ENCODE results near the gene CCDC201.

The CCDC201 gene

GRCh38 chr7:45884136-45884535 lies 11.3 kb upstream of the CCDC201 start:
- TF ChIP-seq FOXP2 (optimal IDR thresholded peaks at IDR 0.05; ENCODE audit: control extremely low read depth, extremely low read length, insufficient read depth) (no peak), POLR2AphosphoS5 (IDR thresholded peaks at IDR 0.05; ENCODE audit: borderline replicate concordance, low read depth, low read length) (no peak), EZH2 (IDR thresholded peaks at IDR 0.05) (no peak)
- Histone ChIP-seq H3K9ac (ENCODE audit: insufficient read length) (no peak overlapping the region), H3K36me3 (ENCODE audit: insufficient read depth, low read length) (no peaks in the 10 kb centered on the region), H3K4me3 (no peak overlapping the region), H3K27ac (no peak overlapping the region), H3K9me3 (ENCODE audit: low read depth, low read length) (no peaks in the 10 kb centered on the region)
- DNase-seq (ENCODE audit: low read depth, low spot score): no peak

DNA sequence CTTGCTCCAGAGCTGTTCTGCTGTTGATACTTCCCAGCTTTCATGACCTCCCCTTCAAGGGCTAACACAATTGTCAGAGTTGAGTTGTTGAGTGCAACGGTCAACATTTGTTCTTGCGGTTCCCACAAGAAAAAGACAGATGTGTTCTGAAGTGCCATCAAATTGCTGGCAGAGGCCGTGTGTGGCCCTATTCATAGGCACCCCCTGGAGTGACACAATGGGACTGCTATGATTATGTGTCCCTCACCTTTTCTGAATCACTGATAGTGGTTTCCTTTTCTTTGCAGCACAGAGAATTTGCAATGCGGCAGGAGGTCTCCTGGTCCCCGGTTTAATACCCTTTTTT lies 9.6 kb upstream of the CCDC201 start:
- no peak for DNase-seq (ENCODE audit: low read depth, low spot score)
- no peak overlapping the region for H3K9ac ChIP-seq (ENCODE audit: insufficient read length)
- H3K36me3 ChIP-seq (ENCODE audit: insufficient read depth, low read length): no peaks in the 10 kb centered on the region
- no peak overlapping the region for H3K27ac ChIP-seq
- no peak for TF ChIP-seq EZH2 (IDR thresholded peaks at IDR 0.05)
- TF ChIP-seq POLR2AphosphoS5 (IDR thresholded peaks at IDR 0.05; ENCODE audit: borderline replicate concordance, low read depth, low read length): no peak
- no peak for TF ChIP-seq FOXP2 (optimal IDR thresholded peaks at IDR 0.05; ENCODE audit: control extremely low read depth, extremely low read length, insufficient read depth)
- H3K4me3 ChIP-seq: no peak overlapping the region
- no peaks in the 10 kb centered on the region for H3K9me3 ChIP-seq (ENCODE audit: low read depth, low read length)

DNA sequence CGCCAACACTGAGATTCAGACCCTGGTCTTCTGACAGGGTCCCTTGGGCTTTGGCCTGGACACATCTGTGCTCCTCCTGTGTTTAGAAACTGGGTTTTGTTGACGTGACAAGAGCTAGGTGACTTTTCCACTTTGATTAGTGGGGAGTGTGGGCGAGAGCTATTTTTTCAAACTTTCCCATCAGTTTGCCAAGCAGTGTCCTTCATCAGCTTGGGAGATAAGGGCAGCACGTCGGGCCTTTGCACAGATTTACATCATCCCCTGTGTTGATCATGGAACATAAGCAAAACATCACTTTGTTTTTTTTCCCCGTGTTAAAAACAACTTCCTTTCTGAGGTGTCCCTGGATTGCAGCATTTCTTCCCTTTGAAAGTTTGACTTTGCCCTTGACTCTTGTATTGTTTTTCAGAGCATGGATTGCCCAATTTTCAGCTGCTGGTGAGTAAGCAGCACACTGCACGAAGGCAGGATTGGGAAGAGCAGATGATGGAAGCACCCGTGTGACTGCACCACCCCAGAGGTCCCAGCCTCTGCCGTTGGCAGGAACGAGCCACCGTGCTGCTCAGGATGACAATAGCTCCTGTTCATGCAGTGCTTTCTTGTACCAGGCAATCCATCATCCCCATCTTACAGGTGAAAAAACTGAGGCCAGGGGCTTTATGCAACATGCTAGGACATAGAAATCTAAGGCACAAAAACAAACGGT lies 9.0 kb upstream of the CCDC201 start:
- Histone ChIP-seq H3K4me3 (no peak overlapping the region), H3K27ac (no peak overlapping the region), H3K9ac (ENCODE audit: insufficient read length) (no peak overlapping the region), H3K9me3 (ENCODE audit: low read depth, low read length) (no peaks in the 10 kb centered on the region), H3K36me3 (ENCODE audit: insufficient read depth, low read length) (no peaks in the 10 kb centered on the region)
- TF ChIP-seq POLR2AphosphoS5 (IDR thresholded peaks at IDR 0.05; ENCODE audit: borderline replicate concordance, low read depth, low read length): no peak
- TF ChIP-seq FOXP2 (optimal IDR thresholded peaks at IDR 0.05; ENCODE audit: control extremely low read depth, extremely low read length, insufficient read depth): no peak
- TF ChIP-seq EZH2 (IDR thresholded peaks at IDR 0.05): no peak
- DNase-seq (ENCODE audit: low read depth, low spot score): no peak

- Histone ChIP-seq H3K36me3 (ENCODE audit: insufficient read depth, low read length) (no peaks in the 10 kb centered on the region), H3K4me3 (no peak overlapping the region), H3K9me3 (ENCODE audit: low read depth, low read length) (no peaks in the 10 kb centered on the region), H3K9ac (ENCODE audit: insufficient read length) (no peak overlapping the region), H3K27ac (no peak overlapping the region)
- TF ChIP-seq POLR2AphosphoS5 (IDR thresholded peaks at IDR 0.05; ENCODE audit: borderline replicate concordance, low read depth, low read length) (no peak), FOXP2 (optimal IDR thresholded peaks at IDR 0.05; ENCODE audit: control extremely low read depth, extremely low read length, insufficient read depth) (no peak), EZH2 (IDR thresholded peaks at IDR 0.05) (no peak)
- DNase-seq (ENCODE audit: low read depth, low spot score): no peak
Measured at GRCh38 chr7:45881280-45881758, 8.4 kb upstream of the CCDC201 start.

GRCh38 chr7:45880433-45880860 lies 7.6 kb upstream of the CCDC201 start:
- no peaks in the 10 kb centered on the region for H3K9me3 ChIP-seq (ENCODE audit: low read depth, low read length)
- H3K9ac ChIP-seq (ENCODE audit: insufficient read length): no peak overlapping the region
- no peak overlapping the region for H3K27ac ChIP-seq
- no peak for DNase-seq (ENCODE audit: low read depth, low spot score)
- no peak overlapping the region for H3K4me3 ChIP-seq
- no peak for TF ChIP-seq EZH2 (IDR thresholded peaks at IDR 0.05)
- TF ChIP-seq FOXP2 (optimal IDR thresholded peaks at IDR 0.05; ENCODE audit: control extremely low read depth, extremely low read length, insufficient read depth): no peak
- no peak for TF ChIP-seq POLR2AphosphoS5 (IDR thresholded peaks at IDR 0.05; ENCODE audit: borderline replicate concordance, low read depth, low read length)
- H3K36me3 ChIP-seq (ENCODE audit: insufficient read depth, low read length): no peaks in the 10 kb centered on the region

DNA sequence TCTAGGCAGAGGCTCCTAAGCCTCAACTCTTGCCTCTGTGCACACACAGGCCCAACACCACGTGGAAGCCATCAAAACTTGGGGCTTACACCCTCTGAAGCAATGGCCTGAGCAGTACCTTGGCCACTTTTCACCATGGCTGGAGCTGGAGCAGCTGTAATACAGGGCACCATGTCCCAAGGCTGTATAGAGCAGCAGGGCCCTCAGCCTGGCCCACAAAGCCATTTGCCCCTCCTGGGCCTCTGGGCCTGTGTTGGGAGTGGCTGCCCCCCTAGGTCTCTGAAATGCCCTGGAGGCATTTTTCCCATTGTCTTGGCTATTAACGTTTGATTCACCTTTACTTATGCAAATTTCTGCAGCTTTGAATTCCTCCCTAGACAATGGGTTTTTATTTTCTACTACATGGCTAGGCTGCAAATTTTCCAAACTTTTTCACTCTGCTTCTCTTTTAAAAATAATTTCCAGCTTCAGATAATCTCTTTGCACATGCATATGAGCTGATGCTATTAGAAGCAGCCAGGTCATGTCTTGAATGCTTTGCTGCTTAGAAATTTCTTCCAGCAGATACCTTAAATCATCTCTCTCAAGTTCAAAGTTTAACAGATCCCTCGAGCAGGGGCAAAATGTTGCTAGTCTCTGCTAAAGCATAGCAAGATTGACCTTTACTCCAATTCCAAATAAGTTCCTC lies 5.7 kb upstream of the CCDC201 start:
- Histone ChIP-seq H3K9me3 (ENCODE audit: low read depth, low read length) (no peaks in the 10 kb centered on the region), H3K4me3 (no peak overlapping the region), H3K36me3 (ENCODE audit: insufficient read depth, low read length) (no peaks in the 10 kb centered on the region), H3K9ac (ENCODE audit: insufficient read length) (no peak overlapping the region), H3K27ac (no peak overlapping the region)
- no peak for TF ChIP-seq POLR2AphosphoS5 (IDR thresholded peaks at IDR 0.05; ENCODE audit: borderline replicate concordance, low read depth, low read length)
- TF ChIP-seq EZH2 (IDR thresholded peaks at IDR 0.05): no peak
- no peak for TF ChIP-seq FOXP2 (optimal IDR thresholded peaks at IDR 0.05; ENCODE audit: control extremely low read depth, extremely low read length, insufficient read depth)
- no peak for DNase-seq (ENCODE audit: low read depth, low spot score)

- H3K27ac ChIP-seq: no peak overlapping the region
- no peak overlapping the region for H3K9ac ChIP-seq (ENCODE audit: insufficient read length)
- DNase-seq (ENCODE audit: low read depth, low spot score): no peak
- no peaks in the 10 kb centered on the region for H3K36me3 ChIP-seq (ENCODE audit: insufficient read depth, low read length)
- TF ChIP-seq EZH2 (IDR thresholded peaks at IDR 0.05): no peak
- no peak for TF ChIP-seq FOXP2 (optimal IDR thresholded peaks at IDR 0.05; ENCODE audit: control extremely low read depth, extremely low read length, insufficient read depth)
- TF ChIP-seq POLR2AphosphoS5 (IDR thresholded peaks at IDR 0.05; ENCODE audit: borderline replicate concordance, low read depth, low read length): no peak
- H3K4me3 ChIP-seq: no peak overlapping the region
- no peaks in the 10 kb centered on the region for H3K9me3 ChIP-seq (ENCODE audit: low read depth, low read length)
Measured at GRCh38 chr7:45876519-45876918, 3.6 kb upstream of the CCDC201 start.

DNA sequence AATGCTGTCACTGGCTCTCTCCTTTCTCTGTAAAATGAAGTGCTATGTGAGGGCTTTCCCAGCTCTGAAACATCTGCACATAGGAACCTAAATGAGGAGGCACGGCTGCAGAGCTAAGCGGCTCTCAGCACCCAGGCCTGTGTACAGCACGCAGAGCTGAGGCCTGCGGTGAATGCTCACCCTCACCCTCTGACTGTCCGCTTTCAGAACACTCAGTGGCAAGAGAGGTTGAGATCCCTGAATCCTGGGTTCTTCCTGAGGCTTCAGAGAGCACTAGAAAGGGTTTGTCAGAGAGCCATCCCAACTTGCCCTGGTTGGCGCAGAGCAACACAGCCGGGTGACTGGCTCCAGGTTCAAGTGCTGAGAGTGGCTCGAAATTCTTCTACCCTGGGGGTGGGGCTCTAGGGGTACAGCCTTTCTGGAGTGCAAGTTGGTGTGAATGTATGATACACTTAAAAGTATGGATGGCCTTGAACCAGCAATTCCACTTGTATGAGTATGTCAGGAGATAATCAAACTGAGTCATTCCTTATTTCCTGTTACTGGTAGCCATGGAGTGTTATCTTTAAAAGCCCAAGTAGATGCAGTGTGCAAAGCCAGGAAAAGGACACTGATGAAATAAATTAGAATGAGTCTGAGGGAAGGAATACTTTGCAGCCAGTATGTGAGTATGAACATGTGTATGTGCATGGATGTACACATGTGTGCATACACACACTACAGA lies 1.7 kb upstream of the CCDC201 start:
- Histone ChIP-seq H3K36me3 (ENCODE audit: insufficient read depth, low read length) (no peaks in the 10 kb centered on the region), H3K9me3 (ENCODE audit: low read depth, low read length) (no peaks in the 10 kb centered on the region), H3K27ac (no peak overlapping the region), H3K4me3 (no peak overlapping the region), H3K9ac (ENCODE audit: insufficient read length) (no peak overlapping the region)
- DNase-seq (ENCODE audit: low read depth, low spot score): no peak
- no peak for TF ChIP-seq EZH2 (IDR thresholded peaks at IDR 0.05)
- TF ChIP-seq FOXP2 (optimal IDR thresholded peaks at IDR 0.05; ENCODE audit: control extremely low read depth, extremely low read length, insufficient read depth): no peak
- no peak for TF ChIP-seq POLR2AphosphoS5 (IDR thresholded peaks at IDR 0.05; ENCODE audit: borderline replicate concordance, low read depth, low read length)
